Heart right ventricle (tissue), 16 donors: ENCODE measurements around the gene PCYOX1L. TPM values are rescaled to one million over a fixed set of nuclear protein-coding genes. Genes with fewer than 3 reads are reported as not detected.

ENCODE experiments used
- ATAC-seq, 8 donors: fragments of 200-7000 bp; cut with Tn5 transposase; one replicate each; pipeline ENCODE4 v1.9.1; 2020; ENCODE audit warnings: mild to moderate bottlenecking in 8 of 8, moderate library complexity in 8 of 8, moderate number of reproducible peaks in 1 of 8
- DNase-seq, 2 donors: peaks; one replicate each; pipeline ENCODE4 v3.0.0-alpha.2; 2020
- H3K27ac ChIP-seq, 10 donors: fragments of 200-600 bp; sonication (generic) in 2 of 10; one replicate each; pipeline versions ENCODE4 v1.5.0 to v1.8.0; 2020 to 2022; ENCODE audit warnings: mild to moderate bottlenecking in 3 of 10
- H3K27me3 ChIP-seq, 7 donors: fragments of 200-600 bp; one replicate each; pipeline ENCODE4 v1.8.0; 2021 to 2022; ENCODE audit warnings: mild to moderate bottlenecking in 2 of 7
- H3K36me3 ChIP-seq, 9 donors: fragments of 200-600 bp; sonication (generic) in 1 of 9; one replicate each; pipeline versions ENCODE4 v1.5.0 to v1.8.0; 2020 to 2022; ENCODE audit warnings: mild to moderate bottlenecking in 2 of 9
- H3K4me1 ChIP-seq, 9 donors: fragments of 200-600 bp; sonication (generic) in 1 of 9; one replicate each; pipeline versions ENCODE4 v1.5.0 to v1.8.0; 2020 to 2022; ENCODE audit warnings: mild to moderate bottlenecking in 4 of 9
- H3K4me3 ChIP-seq, 10 donors: fragments of 200-600 bp; sonication (generic) in 2 of 10; one replicate each; pipeline versions ENCODE4 v1.5.0 to v1.8.0; 2020 to 2022; ENCODE audit warnings: mild to moderate bottlenecking in 7 of 10, moderate library complexity in 2 of 10
- H3K9me3 ChIP-seq, 11 donors: fragments of 200-600 bp in 10 of 11; sonication (generic) in 2 of 11; one replicate each; pipeline versions ENCODE4 v1.5.0 to v1.8.0; 2013 to 2022; ENCODE audit warnings: mild to moderate bottlenecking in 2 of 11, control low read depth in 1 of 11, moderate library complexity in 1 of 11
- WGBS, 2 donors: extraction: QIAGEN DNeasy Blood & Tissue Kit; methylation state at CpG; one replicate each; pipeline ENCODE4 v1.1.7; 2013; ENCODE audit warnings: inconsistent platforms in 1 of 2; 5-methylcytosine and 5-hydroxymethylcytosine counted together
- intact Hi-C, 10 donors: fragments of 100-400 bp; cut with DNase I; formaldehyde crosslinking; loops; one replicate each; pipeline versions ENCODE4 v1.11.1 to v1.14.2; 2022
- polyA plus RNA-seq, 2 donors: library from polyadenylated mRNA; stranded (reverse); fragments of 200-250 nt; gene quantifications; one replicate each; pipeline ENCODE4 v1.2.3, GENCODE V29; 2013
- total RNA-seq, 10 donors: library from RNA; stranded (reverse); fragmentation: NEBNext Ultra II Directional in 3 of 10; extraction: Animal tissue kit (Norgen Biotek cat#: 25700) in 3 of 10; gene quantifications; one replicate each; pipeline versions ENCODE4 v1.2.1 to v1.2.4, GENCODE V29; 2021 to 2023
- TF ChIP-seq, protein P1 (sequence below), 9 donors: fragments of 200-600 bp; sonication (generic) in 2 of 9; IDR thresholded peaks; one replicate each; pipeline versions ENCODE4 v1.5.0 to v1.8.0; 2021 to 2022; ENCODE audit warnings: antibody characterized with exemption in 9 of 9, mild to moderate bottlenecking in 5 of 9, moderate library complexity in 1 of 9
- donor health status: Arrhythmogenic right ventricular cardiomyopathy.
- donor health status: ischemic (EF 13 %, LVEDD 7.1; RV severe dilation, severe dysfunction).
- donor health status: healthy with polysubstance abuse.
- donor health status: DM: no; HTN: yes; CAD: no.
- donor health status: DM: no; HTN: no; CAD: no.
- donor health status: ischemic (EF 25% LVEDD 6.9; RV normal size, moderate dysfunction).
- donor health status: ischemic (EF 25% LVEDD 5.7; RV mildly dilated, moderate dysfunction).
- donor health status: healthy.
- donor health status: DM: yes; HTN: yes; CAD: no.
- donor health status: Ischemic cardiomyopathy.
- donor health status: ischemic (EF 35%, LVEDD 5.7; RV mildly dilated, moderate dysfunction).
- donor health status: nonischemic (EF 11% LVEDD 7.7; RV severe dilation, severe dysfunction).
- donor health status: DM: yes; HTN: yes; CAD: no.
- donor health status: PGD.
- donor health status: ischemic (EF 29% LVEDD 5.4; RV normal size, mild dysfunction).
- donor health status: nonischemic (EF 23%, LVEDD 6.1; RV moderate dilation, normal function).

The PCYOX1L gene
- total and polyA plus RNA-seq, 12 donors, result 2.6 to 6.2 (median 4.4) TPM

DNA sequence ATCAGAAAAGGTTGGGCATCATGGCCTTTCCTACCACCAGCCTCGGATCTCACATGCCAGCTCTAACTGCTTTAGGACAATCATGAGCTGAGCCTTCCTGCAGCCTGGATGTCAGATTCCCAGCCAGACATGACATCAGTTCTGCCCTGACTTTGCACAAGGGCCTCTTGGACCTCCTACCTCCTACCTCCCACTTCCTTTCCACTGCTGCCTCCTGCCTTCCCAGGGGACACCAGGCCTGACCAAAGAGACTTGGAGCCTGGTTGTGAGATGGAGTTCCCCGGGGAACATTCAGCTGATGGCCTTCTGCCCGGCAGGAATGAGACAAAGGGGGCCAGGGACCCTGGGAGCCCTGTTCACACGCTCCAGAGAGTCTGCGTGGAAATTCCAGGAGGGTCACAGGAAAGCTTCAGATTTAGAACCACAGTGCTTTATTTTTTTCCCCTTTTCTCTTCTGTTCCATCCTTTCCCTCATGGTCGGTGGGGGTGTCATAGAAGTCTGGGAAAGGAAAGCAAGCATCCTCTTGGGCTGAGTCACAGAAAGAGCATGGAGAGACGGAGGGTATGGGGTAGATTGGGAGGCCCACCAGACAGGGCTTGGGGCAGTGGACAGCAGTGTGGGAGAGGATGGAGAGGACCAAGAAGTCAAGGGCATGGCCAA, 56.7 kb downstream of the PCYOX1L start:
- DNase-seq, result peak; percentile 67 to 81
- Histone ChIP-seq H3K36me3 (peaks cover 0 to 21% (median 0%) of the 10 kb centered on the region in 9 donors), H3K4me1 (peaks cover 21 to 81% (median 53%) of the 10 kb centered on the region in 9 donors), H3K27ac (peak overlapping the region in 9 of 10 donors; percentile 71 to 99 (median 91)), H3K27me3 (no peaks in the 10 kb centered on the region), H3K9me3 (no peaks in the 10 kb centered on the region), H3K4me3 (peak overlapping the region in 4 of 10 donors; percentile 16 to 64 (median 36))
- 45 to 48% methylated on average over 7 of the region's 7 CpGs for WGBS, 2 donors
- TF ChIP-seq, protein P1, sequence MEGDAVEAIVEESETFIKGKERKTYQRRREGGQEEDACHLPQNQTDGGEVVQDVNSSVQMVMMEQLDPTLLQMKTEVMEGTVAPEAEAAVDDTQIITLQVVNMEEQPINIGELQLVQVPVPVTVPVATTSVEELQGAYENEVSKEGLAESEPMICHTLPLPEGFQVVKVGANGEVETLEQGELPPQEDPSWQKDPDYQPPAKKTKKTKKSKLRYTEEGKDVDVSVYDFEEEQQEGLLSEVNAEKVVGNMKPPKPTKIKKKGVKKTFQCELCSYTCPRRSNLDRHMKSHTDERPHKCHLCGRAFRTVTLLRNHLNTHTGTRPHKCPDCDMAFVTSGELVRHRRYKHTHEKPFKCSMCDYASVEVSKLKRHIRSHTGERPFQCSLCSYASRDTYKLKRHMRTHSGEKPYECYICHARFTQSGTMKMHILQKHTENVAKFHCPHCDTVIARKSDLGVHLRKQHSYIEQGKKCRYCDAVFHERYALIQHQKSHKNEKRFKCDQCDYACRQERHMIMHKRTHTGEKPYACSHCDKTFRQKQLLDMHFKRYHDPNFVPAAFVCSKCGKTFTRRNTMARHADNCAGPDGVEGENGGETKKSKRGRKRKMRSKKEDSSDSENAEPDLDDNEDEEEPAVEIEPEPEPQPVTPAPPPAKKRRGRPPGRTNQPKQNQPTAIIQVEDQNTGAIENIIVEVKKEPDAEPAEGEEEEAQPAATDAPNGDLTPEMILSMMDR (IDR thresholded peaks at IDR 0.05), result peak in 1 of 9 donors; percentile 8
- intact Hi-C loops, result no loop called here
- ATAC-seq, result peak; percentile 44 to 73 (median 62)

DNA sequence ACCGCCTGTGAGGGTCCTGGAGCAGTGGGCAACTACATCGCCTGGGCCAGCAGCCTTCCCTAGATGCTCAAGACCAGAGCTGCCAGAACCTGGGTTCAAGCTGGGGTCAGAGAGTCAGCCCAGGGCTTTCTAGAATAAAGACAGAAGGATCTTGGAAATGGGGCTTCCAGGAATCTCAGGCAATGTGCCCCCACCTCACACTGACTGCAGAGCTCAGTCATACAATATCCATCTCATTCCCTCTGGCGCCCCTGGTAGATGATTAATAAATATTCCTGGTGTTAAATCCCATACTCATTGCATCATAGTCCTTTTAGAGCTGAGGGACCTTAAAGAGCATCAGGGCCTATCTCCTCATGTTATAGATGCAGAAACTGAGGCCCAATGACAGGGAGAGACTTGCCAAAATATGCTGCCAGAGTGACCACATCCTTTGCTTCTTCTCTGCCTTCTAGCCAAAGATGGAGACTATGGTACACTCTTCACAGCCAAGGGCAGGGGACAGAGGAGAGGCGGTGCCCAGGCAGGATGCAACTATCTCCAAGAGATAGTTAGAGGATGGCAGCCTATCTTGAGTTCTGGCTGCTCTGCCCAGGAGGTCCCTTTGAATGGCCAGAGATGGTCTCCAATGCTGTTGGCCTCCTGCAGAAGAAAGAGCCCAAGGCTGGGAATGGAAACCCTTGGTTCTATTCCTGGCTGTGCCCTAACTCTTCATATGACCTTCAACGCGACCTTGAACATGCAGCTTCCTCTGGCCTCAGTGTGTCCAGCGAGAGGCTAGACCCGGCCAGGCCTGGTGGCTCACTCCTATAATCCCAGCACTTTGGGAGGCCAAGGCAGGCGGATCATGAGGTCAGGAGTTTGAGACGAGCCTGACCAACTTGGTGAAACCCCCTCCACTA, 57.5 kb downstream of the PCYOX1L start:
- ATAC-seq (no peak), DNase-seq (no peak)
- H3K27ac ChIP-seq, result peak overlapping the region in 9 of 10 donors; percentile 71 to 99 (median 91)

DNA sequence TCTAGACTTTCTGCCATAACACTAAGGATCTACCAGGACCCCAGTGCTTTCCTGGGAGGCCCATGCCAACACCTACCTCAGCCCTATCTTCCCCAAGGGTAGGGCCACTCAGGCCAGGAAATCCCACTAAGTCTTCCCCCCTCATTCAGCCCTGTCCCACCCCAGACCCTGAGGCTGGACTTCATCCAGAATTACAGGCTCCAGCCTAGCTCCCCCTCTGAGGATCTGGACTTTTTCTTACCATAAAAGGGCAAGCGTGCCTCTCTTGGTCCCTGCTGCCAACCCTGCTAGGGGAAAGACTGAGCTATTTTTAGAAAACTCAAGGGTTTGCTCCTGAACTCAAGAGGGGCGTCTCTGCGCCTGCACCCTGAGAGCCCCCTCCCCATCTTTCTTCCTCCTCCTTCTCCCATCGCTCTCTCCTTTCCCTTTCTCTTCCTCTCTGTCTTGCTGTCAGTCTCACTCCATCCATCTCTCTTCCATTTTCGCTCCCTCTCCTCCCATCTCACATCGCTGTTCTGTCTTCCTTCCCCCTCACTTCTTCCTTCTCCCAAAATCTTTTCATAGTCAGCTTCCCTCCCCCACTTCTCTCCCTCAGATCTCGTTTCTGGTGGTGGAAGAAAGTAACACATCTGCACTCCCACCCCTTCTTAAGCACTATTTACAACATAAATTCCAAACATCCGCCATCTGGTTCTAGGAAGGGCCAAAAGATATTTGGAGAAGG, 59.3 kb downstream of the PCYOX1L start:
- Histone ChIP-seq H3K4me1 (peaks cover 23 to 100% (median 79%) of the 10 kb centered on the region in 9 donors), H3K27ac (peak overlapping the region; percentile 42 to 99 (median 90)), H3K36me3 (peaks cover 0 to 20% (median 0%) of the 10 kb centered on the region in 9 donors), H3K27me3 (no peaks in the 10 kb centered on the region), H3K9me3 (no peaks in the 10 kb centered on the region), H3K4me3 (peak overlapping the region in 4 of 10 donors; percentile 1 to 64 (median 14))
- intact Hi-C loops, result no loop called here
- ATAC-seq (peak in 3 of 8 donors; percentile 1 to 12 (median 4)), DNase-seq (peak in 1 of 2 donors; percentile 30)
- TF ChIP-seq, protein P1 (IDR thresholded peaks at IDR 0.05), result no peak
- WGBS, 2 donors, result 25 to 35% methylated on average over 8 of the region's 8 CpGs

More for the DNA sequence above, 57.5 kb downstream of the PCYOX1L start:
- 78 to 80% methylated on average over 10 of the region's 10 CpGs for WGBS, 2 donors
- no peaks in the 10 kb centered on the region for H3K27me3 ChIP-seq
- no peaks in the 10 kb centered on the region for H3K9me3 ChIP-seq
- TF ChIP-seq, protein P1 (IDR thresholded peaks at IDR 0.05), result no peak
- H3K36me3 ChIP-seq, result peaks cover 0 to 16% (median 0%) of the 10 kb centered on the region in 9 donors
- H3K4me3 ChIP-seq, result peak overlapping the region in 5 of 10 donors; percentile 1 to 64 (median 17)
- intact Hi-C loops, result no loop called here
- peaks cover 22 to 87% (median 60%) of the 10 kb centered on the region in 9 donors for H3K4me1 ChIP-seq
